T-cell (primary cell): Measurements from ENCODE around the gene CLRN3. TPM values are rescaled to one million over a fixed set of nuclear protein-coding genes. Genes with fewer than 3 reads are reported as not detected.

ENCODE experiments used
- ATAC-seq, 4 experiments: fragments of 200-7000 bp in 3 of 4; fragments of 150-1000 bp in 1 of 4; cut with Tn5 transposase; replicated peaks in 1 of 4; 1 replicate in 3 of 4; 2 replicates in 1 of 4; pipeline ENCODE4 v1.10.0; 2021; ENCODE audit warnings: moderate library complexity in 3 of 4, mild to moderate bottlenecking in 2 of 4, moderate number of reproducible peaks in 1 of 4
- CTCF ChIA-PET, 2 donors: fragments of 300-600 bp; sonication (Branson Sonifier 250); formaldehyde crosslinking; loops; one replicate each; lab custom pipeline; 2022; ENCODE audit warnings: antibody characterized with exemption in 2 of 2; lab: Charles Lee
- POLR2A ChIA-PET, 2 donors: fragments of 300-600 bp; sonication (Branson Sonifier 250); formaldehyde crosslinking; loops; one replicate each; lab custom pipeline; 2022; ENCODE audit warnings: antibody characterized with exemption in 2 of 2; lab: Charles Lee
- DNase-seq, 35 experiments: peaks; one replicate each; pipeline versions ENCODE4 v3.0.0 to v3.0.0-alpha.2; 2013 to 2023
- H3K27ac ChIP-seq: one replicate; pipeline ENCODE4 v1.5.1; 2013; ENCODE audit warnings: low read length
- H3K27me3 ChIP-seq, 2 experiments: replicated peaks in 1 of 2; 1 replicate in 1 of 2; 2 replicates in 1 of 2; pipeline versions ENCODE4 v1.6.1 to v1.7.0; 2013; ENCODE audit warnings: low read length in 1 of 2, mixed read lengths in 1 of 2; ENCODE audit not compliant: control insufficient read depth in 2 of 2, insufficient read depth in 2 of 2; ENCODE audit errors: extremely low read depth in 1 of 2
- H3K36me3 ChIP-seq, 2 donors: 1 replicate in 1 of 2; 2 replicates in 1 of 2; pipeline versions ENCODE4 v1.6.1 to v1.7.0; 2013; ENCODE audit warnings: low read length in 1 of 2; ENCODE audit not compliant: control insufficient read depth in 2 of 2, insufficient read depth in 1 of 2; ENCODE audit errors: extremely low read depth in 1 of 2
- H3K4me1 ChIP-seq, 2 experiments: 1 replicate in 1 of 2; 2 replicates in 1 of 2; pipeline versions ENCODE4 v1.6.1 to v1.7.0; 2013; ENCODE audit warnings: low read length in 2 of 2, mixed read lengths in 1 of 2; ENCODE audit not compliant: insufficient read depth in 2 of 2, control insufficient read depth in 1 of 2; ENCODE audit errors: extremely low read depth in 1 of 2
- H3K4me3 ChIP-seq, 2 donors: 1 replicate in 1 of 2; 2 replicates in 1 of 2; pipeline versions ENCODE4 v1.5.1 to v1.7.0; 2013; ENCODE audit warnings: mild to moderate bottlenecking in 2 of 2, low read length in 1 of 2, moderate library complexity in 1 of 2; ENCODE audit not compliant: control insufficient read depth in 1 of 2; ENCODE audit errors: extremely low read depth in 1 of 2
- H3K9me3 ChIP-seq: 2 replicates; pipeline ENCODE4 v1.7.0; 2013
- H3K27ac Mint-ChIP-seq, 2 donors: one replicate each; pipeline ENCODE4 v1.8.0; 2020 to 2021; ENCODE audit warnings: mild to moderate bottlenecking in 2 of 2, mixed read lengths in 2 of 2
- H3K27me3 Mint-ChIP-seq, 2 donors: one replicate each; pipeline ENCODE4 v1.8.0; 2021 to 2022; ENCODE audit warnings: mixed read lengths in 2 of 2
- H3K36me3 Mint-ChIP-seq: one replicate; pipeline ENCODE4 v1.8.0; 2021; ENCODE audit warnings: mixed read lengths
- H3K4me1 Mint-ChIP-seq, 3 donors: one replicate each; pipeline ENCODE4 v1.8.0; 2020 to 2022; ENCODE audit warnings: mixed read lengths in 3 of 3, mild to moderate bottlenecking in 1 of 3
- H3K4me3 Mint-ChIP-seq, 3 donors: one replicate each; pipeline ENCODE4 v1.8.0; 2020 to 2022; ENCODE audit warnings: mild to moderate bottlenecking in 3 of 3, mixed read lengths in 3 of 3, moderate library complexity in 3 of 3
- H3K9me3 Mint-ChIP-seq, 3 donors: one replicate each; pipeline ENCODE4 v1.8.0; 2020 to 2022; ENCODE audit warnings: mixed read lengths in 3 of 3
- WGBS: methylation state at CpG from one replicate; pipeline ENCODE4 v1.1.5; 2013; ENCODE audit warnings: missing lambda C conversion rate; ENCODE audit not compliant: insufficient coverage; 5-methylcytosine and 5-hydroxymethylcytosine counted together
- total RNA-seq, 35 experiments: library from RNA in 6 of 35; stranded (reverse) in 6 of 35; fragments of 120-200 nt in 1 of 35; gene quantifications; one replicate each; pipeline versions ENCODE4 v1.2.1 to v1.2.4 and lab custom pipeline; 2013 to 2026

CLRN3 gene
- total RNA-seq, 5 donors from 2014 or later (not counting 1 experiment from before 2014, with no cell fraction given) = not detected

GRCh38 chr10:127907411-127908105, 14.8 kb upstream of the CLRN3 start:
- peak overlapping the region in 2 of 3 donors; percentile 17 to 21 for H3K4me3 Mint-ChIP-seq

DNA sequence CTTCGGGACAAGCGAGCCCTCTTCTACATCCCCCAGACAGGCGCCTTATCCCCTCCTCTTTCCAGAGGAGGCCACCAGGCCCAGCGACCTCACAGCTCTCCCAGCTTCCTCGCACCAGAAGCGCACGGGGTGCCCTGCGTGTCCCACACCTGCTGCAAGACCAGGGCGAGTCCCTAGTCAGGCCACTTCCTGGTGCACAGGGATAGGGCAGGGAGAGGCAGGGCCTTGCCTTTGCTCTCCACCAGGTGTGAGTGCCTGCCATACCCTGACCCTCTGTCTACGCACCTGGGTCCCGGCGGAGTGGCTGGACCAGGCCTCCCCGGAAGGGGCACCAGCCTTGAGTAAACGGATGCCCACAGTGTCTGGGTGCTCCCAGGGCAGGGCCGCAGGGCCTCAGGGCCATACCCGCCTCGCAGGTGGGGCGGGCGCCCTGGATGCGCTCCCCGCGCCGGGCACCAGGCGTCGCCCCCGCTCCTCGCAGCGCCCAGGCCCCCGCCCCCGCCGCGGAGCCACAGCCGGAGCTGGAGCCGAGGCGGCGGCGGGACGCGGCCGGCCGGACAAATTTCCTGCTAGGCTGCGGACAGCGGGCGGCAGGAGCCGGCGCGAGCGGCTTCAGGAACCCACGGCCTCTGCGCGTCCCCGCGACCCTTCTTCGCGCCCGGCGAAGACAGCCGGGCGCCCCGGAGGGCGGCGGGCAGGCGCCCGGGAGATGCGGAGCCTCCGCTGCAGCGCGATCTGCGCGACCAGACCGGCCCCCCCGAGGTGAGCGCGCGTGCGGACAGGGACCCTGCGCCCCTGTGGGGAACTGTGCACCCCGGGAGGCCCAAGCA, 14.0 kb upstream of the CLRN3 start, which contains the start of gene PTPRE:
Gene PTPRE, plus strand, starts transcription at position 556 of the 830 bp plus-strand sequence. CDS start 133,779 bp downstream, outside the sequence.
- CTCF ChIA-PET = interaction anchor here (0.7 to 3.4 kb wide), 6 partner anchors 13 to 163 kb away, joined by 3 to 20 read pairs (median 10); no protein-coding TSS in a partner anchor
- 9% methylated on average over 77 of the region's 78 CpGs for WGBS
- H3K4me1 ChIP-seq = peaks cover 0 to 9% of the 10 kb centered on the region in 2 experiments
- peak; percentile 92 to 99 (median 96) for ATAC-seq
- Mint-ChIP-seq H3K27ac (no peak within 1 kb of the TSS), H3K9me3 (no peaks in the 10 kb centered on the region), H3K27me3 (peaks cover 20 to 42% of the 10 kb centered on the region in 2 donors), H3K4me3 (peak within 1 kb of the TSS; percentile 34 to 50 (median 49)), H3K36me3 (no peaks in the 10 kb centered on the region), H3K4me1 (no peaks in the 10 kb centered on the region)
- peaks cover 0 to 42% of the 10 kb centered on the region in 2 experiments for H3K27me3 ChIP-seq
- peak in 34 of 35 experiments; percentile 18 to 74 (median 48) for DNase-seq
- H3K27ac ChIP-seq = no peak within 1 kb of the TSS
- no peaks in the 10 kb centered on the region for H3K36me3 ChIP-seq
- H3K9me3 ChIP-seq = no peaks in the 10 kb centered on the region
- POLR2A ChIA-PET = no interaction called here
- peak within 1 kb of the TSS in 1 of 2 donors; percentile 57 for H3K4me3 ChIP-seq

More at GRCh38 chr10:127907411-127908105, 14.8 kb upstream of the CLRN3 start:
- peaks cover 0 to 41% of the 10 kb centered on the region in 2 experiments for H3K27me3 ChIP-seq
- Mint-ChIP-seq H3K36me3 (no peaks in the 10 kb centered on the region), H3K9me3 (no peaks in the 10 kb centered on the region), H3K27me3 (peaks cover 20 to 40% of the 10 kb centered on the region in 2 donors), H3K27ac (no peak overlapping the region), H3K4me1 (no peaks in the 10 kb centered on the region)
- H3K4me1 ChIP-seq = peaks cover 0 to 9% of the 10 kb centered on the region in 2 experiments
- ChIA-PET CTCF (interaction anchor here (0.6 to 3.4 kb wide), 7 partner anchors 16 to 242 kb away, joined by 3 to 20 read pairs (median 4); no protein-coding TSS in a partner anchor), POLR2A (no interaction called here)
- no peaks in the 10 kb centered on the region for H3K36me3 ChIP-seq
- peak overlapping the region in 1 of 2 donors; percentile 57 for H3K4me3 ChIP-seq
- DNase-seq (peak in 5 of 35 experiments; percentile 2 to 17 (median 13)), ATAC-seq (peak in 3 of 4 experiments; percentile 10 to 36 (median 34))
- no peaks in the 10 kb centered on the region for H3K9me3 ChIP-seq
- H3K27ac ChIP-seq = no peak overlapping the region
- WGBS = 7% methylated on average over 62 of the region's 65 CpGs

DNA sequence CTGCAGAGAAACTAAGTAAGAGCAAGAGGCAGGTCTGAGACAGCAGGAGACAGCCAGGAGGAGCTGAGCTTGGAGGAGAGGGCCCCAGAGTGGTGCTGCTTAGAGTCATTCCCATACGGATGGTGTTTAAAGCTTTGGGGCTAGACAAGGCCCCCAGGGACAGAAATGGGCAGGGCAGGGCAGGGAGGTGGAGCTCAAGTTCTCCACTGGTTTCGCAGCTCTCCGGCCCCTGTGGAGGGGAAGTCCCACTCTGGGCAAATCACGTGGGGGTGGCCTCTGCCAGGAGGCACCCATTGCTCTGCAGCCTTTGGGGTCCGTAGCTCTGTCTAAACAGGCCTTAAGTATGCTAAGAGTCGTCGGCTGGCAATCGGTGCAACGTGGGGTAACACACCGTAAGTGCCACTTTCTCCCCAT, 13.1 kb upstream of the CLRN3 start:
- Histone ChIP-seq H3K27ac (no peak overlapping the region), H3K4me3 (no peak overlapping the region), H3K9me3 (no peaks in the 10 kb centered on the region), H3K4me1 (peaks cover 0 to 9% of the 10 kb centered on the region in 2 experiments), H3K36me3 (no peaks in the 10 kb centered on the region), H3K27me3 (peaks cover 0 to 42% of the 10 kb centered on the region in 2 experiments)
- ChIA-PET POLR2A (no interaction called here), CTCF (interaction anchor here (0.6 to 3.4 kb wide), 8 partner anchors 12 to 1584 kb away, joined by 3 to 20 read pairs (median 8); no protein-coding TSS in a partner anchor)
- H3K9me3 Mint-ChIP-seq = no peaks in the 10 kb centered on the region
- no peak overlapping the region for H3K27ac Mint-ChIP-seq
- peaks cover 20 to 44% of the 10 kb centered on the region in 2 donors for H3K27me3 Mint-ChIP-seq
- no peak for ATAC-seq
- no peaks in the 10 kb centered on the region for H3K4me1 Mint-ChIP-seq
- DNase-seq = no peak
- WGBS = 85% methylated on average over 9 of the region's 10 CpGs
- no peaks in the 10 kb centered on the region for H3K36me3 Mint-ChIP-seq
- H3K4me3 Mint-ChIP-seq = peak overlapping the region in 1 of 3 donors; percentile 50

GRCh38 chr10:127905001-127905847, 12.5 kb upstream of the CLRN3 start:
- peak overlapping the region; percentile 26 to 50 (median 28) for H3K4me3 Mint-ChIP-seq
- 80% methylated on average over 13 of the region's 14 CpGs for WGBS

GRCh38 chr10:127904311-127905000, 11.7 kb upstream of the CLRN3 start:
- ChIA-PET CTCF (interaction anchor here (0.8 to 3.4 kb wide), 3 partner anchors 107 to 165 kb away, joined by 3 to 20 read pairs (median 15); no protein-coding TSS in a partner anchor), POLR2A (no interaction called here)
- Mint-ChIP-seq H3K4me1 (no peaks in the 10 kb centered on the region), H3K9me3 (no peaks in the 10 kb centered on the region), H3K36me3 (no peaks in the 10 kb centered on the region), H3K27ac (no peak overlapping the region), H3K27me3 (peaks cover 26 to 45% of the 10 kb centered on the region in 2 donors), H3K4me3 (no peak overlapping the region)
- H3K27ac ChIP-seq = no peak overlapping the region
- H3K4me1 ChIP-seq = peaks cover 0 to 9% of the 10 kb centered on the region in 2 experiments
- H3K36me3 ChIP-seq = no peaks in the 10 kb centered on the region
- no peak for DNase-seq
- peaks cover 0 to 42% of the 10 kb centered on the region in 2 experiments for H3K27me3 ChIP-seq
- no peaks in the 10 kb centered on the region for H3K9me3 ChIP-seq
- ATAC-seq = no peak
- WGBS = 67% methylated on average over 4 of the region's 5 CpGs
- no peak overlapping the region for H3K4me3 ChIP-seq

More at GRCh38 chr10:127905001-127905847, 12.5 kb upstream of the CLRN3 start:
- Mint-ChIP-seq H3K27me3 (peaks cover 20 to 44% of the 10 kb centered on the region in 2 donors), H3K9me3 (no peaks in the 10 kb centered on the region), H3K4me1 (no peaks in the 10 kb centered on the region), H3K36me3 (no peaks in the 10 kb centered on the region), H3K27ac (no peak overlapping the region)
- no peak for DNase-seq
- H3K36me3 ChIP-seq = no peaks in the 10 kb centered on the region
- CTCF ChIA-PET = interaction anchor here (0.6 to 3.4 kb wide), 7 partner anchors 106 to 1584 kb away, joined by 3 to 20 read pairs (median 10); no protein-coding TSS in a partner anchor
- H3K4me3 ChIP-seq = no peak overlapping the region
- H3K27ac ChIP-seq = no peak overlapping the region
- ATAC-seq = no peak
- H3K9me3 ChIP-seq = no peaks in the 10 kb centered on the region
- H3K27me3 ChIP-seq = peaks cover 0 to 42% of the 10 kb centered on the region in 2 experiments
- peaks cover 0 to 9% of the 10 kb centered on the region in 2 experiments for H3K4me1 ChIP-seq
- POLR2A ChIA-PET = no interaction called here
